ENCODE data around the gene USF2.
A peak's percentile ranks its signal among the peaks of the same experiment; 100 is the strongest.

Gene USF2

GRCh38 chr19:35287713-35288112 is 19.0 kb downstream of the USF2 start:
- no peak for DNase-seq

- no peak for DNase-seq
These were observed 19.6 kb downstream of the USF2 start for GRCh38 chr19:35288331-35288730.

GRCh38 chr19:35288906-35289305 is 20.1 kb downstream of the USF2 start:
- DNase-seq = no peak

- DNase-seq = peak; percentile 82
These were observed 21.8 kb downstream of the USF2 start for GRCh38 chr19:35290381-35291127.

GRCh38 chr19:35291259-35291658 is 22.5 kb downstream of the USF2 start:
- DNase-seq = no peak

- DNase-seq = peak; percentile 91
These were observed 23.2 kb downstream of the USF2 start, which contains the start of gene MAG for GRCh38 chr19:35291916-35292315. TSS of gene MAG (plus strand) at chr19:35292161. CDS start at chr19:35295409, 3,248 bp downstream.

GRCh38 chr19:35292421-35293362 is 23.9 kb downstream of the USF2 start:
- DNase-seq = no peak

GRCh38 chr19:35293363-35293739 is 24.6 kb downstream of the USF2 start:
- DNase-seq = peak; percentile 36

GRCh38 chr19:35293808-35294207 is 25.0 kb downstream of the USF2 start:
- DNase-seq = no peak

GRCh38 chr19:35294328-35294727 is 25.6 kb downstream of the USF2 start:
- DNase-seq = no peak

GRCh38 chr19:35294859-35295791 is 26.4 kb downstream of the USF2 start:
- no peak for DNase-seq

- DNase-seq = no peak
These were observed 27.2 kb downstream of the USF2 start for GRCh38 chr19:35295792-35296462.

GRCh38 chr19:35296644-35297514 is 28.1 kb downstream of the USF2 start:
- DNase-seq = no peak

GRCh38 chr19:35297515-35297848 is 28.7 kb downstream of the USF2 start:
- no peak for DNase-seq

GRCh38 chr19:35297922-35298321 is 29.2 kb downstream of the USF2 start:
- DNase-seq = no peak

GRCh38 chr19:35298561-35298972 is 29.8 kb downstream of the USF2 start:
- no peak for DNase-seq

GRCh38 chr19:35299523-35300338 is 31.0 kb downstream of the USF2 start:
- DNase-seq = peak; percentile 63

- no peak for DNase-seq
These were observed 31.5 kb downstream of the USF2 start for GRCh38 chr19:35300339-35300649.

- DNase-seq = no peak
These were observed 33.2 kb downstream of the USF2 start for GRCh38 chr19:35301961-35302360.

- no peak for DNase-seq
These were observed 33.7 kb downstream of the USF2 start for GRCh38 chr19:35302446-35302845.
